Fibroblast of the aortic adventitia (primary cell): ENCODE measurements around the gene TAAR2. TPM values are rescaled to one million over a fixed set of nuclear protein-coding genes. Genes with fewer than 3 reads are reported as not detected.

Experiments
- DNase-seq: peaks from one replicate; pipeline ENCODE4 v3.0.0-alpha.2; 2010; ENCODE audit warnings: low read depth
- H3K4me3 ChIP-seq: 2 replicates; pipeline ENCODE4 v1.5.1; 2011; ENCODE audit warnings: low read depth, mild to moderate bottlenecking, control low read depth, low read length, moderate library complexity
- CTCF ChIP-seq: IDR thresholded peaks from 2 replicates; pipeline ENCODE4 v1.5.1; 2011; ENCODE audit warnings: mild to moderate bottlenecking, low read length, control low read depth, inconsistent platforms; ENCODE audit not compliant: insufficient read depth
- total RNA-seq: library from RNA; depleted of rRNA; stranded (reverse); fragments of >200 nt; gene quantifications from 2 replicates; pipeline ENCODE4 v1.2.3, GENCODE V29; 2012; ENCODE audit warnings: low replicate concordance

TAAR2 gene
- total RNA-seq, 1 donor, result not detected

DNA sequence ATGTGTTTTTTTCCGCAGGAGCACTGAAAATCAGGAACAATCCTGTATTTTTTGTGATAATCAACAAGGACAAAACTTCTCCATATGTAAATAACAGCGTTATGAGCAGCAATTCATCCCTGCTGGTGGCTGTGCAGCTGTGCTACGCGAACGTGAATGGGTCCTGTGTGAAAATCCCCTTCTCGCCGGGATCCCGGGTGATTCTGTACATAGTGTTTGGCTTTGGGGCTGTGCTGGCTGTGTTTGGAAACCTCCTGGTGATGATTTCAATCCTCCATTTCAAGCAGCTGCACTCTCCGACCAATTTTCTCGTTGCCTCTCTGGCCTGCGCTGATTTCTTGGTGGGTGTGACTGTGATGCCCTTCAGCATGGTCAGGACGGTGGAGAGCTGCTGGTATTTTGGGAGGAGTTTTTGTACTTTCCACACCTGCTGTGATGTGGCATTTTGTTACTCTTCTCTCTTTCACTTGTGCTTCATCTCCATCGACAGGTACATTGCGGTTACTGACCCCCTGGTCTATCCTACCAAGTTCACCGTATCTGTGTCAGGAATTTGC is 53.8 kb downstream of the TAAR2 start, which contains the start of gene TAAR6:
TSS of gene TAAR6 (plus strand) at position 102 of the 557 bp plus-strand sequence. CDS start at position 102, 0 bp downstream.
- TF ChIP-seq CTCF, result no peak
- no peak for DNase-seq
- no peak within 1 kb of the TSS for H3K4me3 ChIP-seq

GRCh38 chr6:132569170-132569569 is 54.9 kb downstream of the TAAR2 start:
- no peak overlapping the region for H3K4me3 ChIP-seq
- DNase-seq, result no peak
- no peak for TF ChIP-seq CTCF

DNA sequence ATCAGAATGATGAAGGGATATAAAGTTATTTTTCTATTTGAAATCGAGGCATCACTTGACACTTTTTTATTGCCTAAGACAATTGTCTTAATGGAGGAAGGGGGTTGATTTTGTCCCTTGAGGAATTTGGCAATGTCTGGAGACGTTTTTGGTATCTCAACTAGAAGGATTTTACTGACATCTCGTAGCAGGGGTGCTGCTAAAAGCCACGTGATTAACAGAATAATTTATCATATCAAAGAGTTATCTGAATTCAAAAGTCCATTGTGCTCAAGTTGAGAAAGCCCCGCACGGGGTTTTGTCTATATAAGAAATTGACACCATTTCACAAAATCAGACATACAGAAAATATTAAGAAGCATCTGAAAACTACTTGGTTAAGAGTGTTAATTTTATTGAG is 55.5 kb downstream of the TAAR2 start:
- no peak for TF ChIP-seq CTCF
- no peak overlapping the region for H3K4me3 ChIP-seq
- no peak for DNase-seq

DNA sequence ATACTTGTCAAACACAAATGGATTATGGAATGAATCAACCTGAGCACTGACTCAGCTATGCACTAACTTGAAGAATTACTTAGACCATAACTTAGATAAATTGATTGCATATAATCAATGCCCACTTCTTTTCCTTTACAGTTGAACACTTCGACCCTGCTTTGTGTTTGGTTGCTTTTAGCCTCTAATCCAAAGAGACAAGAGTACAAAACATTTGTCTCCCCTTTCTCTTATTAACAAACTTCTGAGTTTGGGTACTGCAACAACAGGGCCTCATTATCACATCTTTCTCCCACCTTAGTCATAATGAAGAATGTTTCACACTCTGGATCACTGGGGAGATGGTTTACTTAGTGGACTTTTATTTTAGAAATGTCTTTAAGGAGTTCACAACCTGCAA is 56.5 kb downstream of the TAAR2 start:
- no peak for DNase-seq
- TF ChIP-seq CTCF, result no peak

More for the DNA sequence above, 56.5 kb downstream of the TAAR2 start:
- H3K4me3 ChIP-seq, result no peak overlapping the region

Other genes with a start within 250 kb of the TAAR2 start
- 6.1 and 78.8 TPM in 2 replicates for gene MOXD1, start 222.8 kb downstream of the TAAR2 start, total RNA-seq
- gene STX7, start 111.2 kb downstream of the TAAR2 start, total RNA-seq, result 21.9 and 49.7 TPM in 2 replicates
- 0.09 TPM in 1 of 2 replicates, not detected in the other for gene TAAR9, start 86.0 kb downstream of the TAAR2 start, total RNA-seq
- not detected in 2 replicates for gene TAAR8, start 71.6 kb downstream of the TAAR2 start, total RNA-seq
- not detected in 2 replicates for gene TAAR6, start 54.0 kb downstream of the TAAR2 start, total RNA-seq
- not detected in 2 replicates for gene TAAR5, start 34.5 kb downstream of the TAAR2 start, total RNA-seq
- gene TAAR1, start 34.9 kb upstream of the TAAR2 start, total RNA-seq, result not detected in 2 replicates
- under 0.01 and 0.33 TPM in 2 replicates for gene VNN1, start 89.8 kb upstream of the TAAR2 start, total RNA-seq
- 0.18 TPM in 1 of 2 replicates, not detected in the other for gene VNN2, start 133.6 kb upstream of the TAAR2 start, total RNA-seq
- 6.8 and 17.8 TPM in 2 replicates for gene SLC18B1, start 174.4 kb upstream of the TAAR2 start, total RNA-seq
- 735 and 2,091 TPM in 2 replicates for gene RPS12, start 190.3 kb upstream of the TAAR2 start, total RNA-seq